H1 (cell line): Measurements from ENCODE around the gene CD96. TPM values are rescaled to one million over a fixed set of nuclear protein-coding genes. Genes with fewer than 3 reads are reported as not detected.

Experiments used
- CTCF ChIA-PET: fragments of 300-600 bp; sonication (Branson Sonifier 250); formaldehyde crosslinking; loops from one replicate; lab custom pipeline; 2021; ENCODE audit not compliant: partially characterized antibody; lab: Charles Lee
- POLR2A ChIA-PET: fragments of 300-600 bp; sonication (Branson Sonifier 250); formaldehyde crosslinking; loops from one replicate; lab custom pipeline; 2021; ENCODE audit warnings: inconsistent platforms; ENCODE audit not compliant: partially characterized antibody; lab: Charles Lee
- DNase-seq, 2 experiments: peaks; one replicate each; pipeline versions ENCODE4 v3.0.0 to v3.0.0-alpha.2; 2010 to 2022; ENCODE audit warnings: low spot score in 2 of 2, low read depth in 1 of 2, mixed read lengths in 1 of 2
- FAIRE-seq: peaks from 2 replicates; lab custom pipeline; 2011; peaks lifted over from hg19 to GRCh38; lab: Jason Lieb, UNC
- H2AFZ ChIP-seq: 2 replicates; pipeline ENCODE4 v1.8.1; 2012; ENCODE audit warnings: low read length, inconsistent platforms
- H2AK5ac ChIP-seq: 2 replicates; pipeline ENCODE4 v1.6.1; 2013; ENCODE audit warnings: low read depth, low read length
- H2BK120ac ChIP-seq: replicated peaks from 2 replicates; pipeline ENCODE3; 2013; ENCODE audit warnings: low read depth, low read length, inconsistent platforms
- H2BK12ac ChIP-seq: 2 replicates; pipeline ENCODE4 v1.6.1; 2013; ENCODE audit warnings: low read depth, low read length
- H2BK15ac ChIP-seq: 2 replicates; pipeline ENCODE4 v1.6.1; 2013; ENCODE audit warnings: low read length
- H2BK20ac ChIP-seq: 2 replicates; pipeline ENCODE4 v1.6.1; 2013; ENCODE audit warnings: low read length
- H2BK5ac ChIP-seq: 2 replicates; pipeline ENCODE4 v1.6.1; 2013; ENCODE audit warnings: low read depth, low read length
- H3K14ac ChIP-seq: 2 replicates; pipeline ENCODE4 v1.6.1; 2013; ENCODE audit warnings: inconsistent platforms; ENCODE audit not compliant: insufficient read length
- H3K18ac ChIP-seq: 2 replicates; pipeline ENCODE4 v1.6.1; 2013; ENCODE audit warnings: low read length; ENCODE audit errors: extremely low read depth
- H3K23ac ChIP-seq: 2 replicates; pipeline ENCODE4 v1.6.1; 2013; ENCODE audit warnings: inconsistent platforms; ENCODE audit not compliant: insufficient read length
- H3K23me2 ChIP-seq: 2 replicates; pipeline ENCODE4 v1.6.1; 2013; ENCODE audit warnings: low read depth, low read length
- H3K27ac ChIP-seq: 2 replicates; pipeline ENCODE4 v1.6.1; 2011; ENCODE audit warnings: low read depth, low read length, inconsistent platforms
- H3K27me3 ChIP-seq, 4 experiments: replicated peaks in 1 of 4; 1 replicate in 1 of 4; 2 replicates in 3 of 4; pipeline versions ENCODE4 v1.6.1 to v1.8.1; 2011 to 2013; ENCODE audit warnings: low read length in 3 of 4, mild to moderate bottlenecking in 3 of 4, inconsistent platforms in 2 of 4, mixed read lengths in 2 of 4, moderate library complexity in 1 of 4; ENCODE audit not compliant: control insufficient read depth in 3 of 4, insufficient read depth in 3 of 4; ENCODE audit errors: extremely low read depth in 1 of 4
- H3K36me3 ChIP-seq, 4 experiments: 2 replicates each; pipeline versions ENCODE4 v1.6.1 to v1.8.1; 2011 to 2013; ENCODE audit warnings: mild to moderate bottlenecking in 4 of 4, low read length in 3 of 4, moderate library complexity in 2 of 4, control low read depth in 1 of 4, inconsistent platforms in 1 of 4; ENCODE audit not compliant: insufficient read depth in 4 of 4, control insufficient read depth in 2 of 4
- H3K4ac ChIP-seq: replicated peaks from 2 replicates; pipeline ENCODE3; 2013; ENCODE audit warnings: low read length, low read depth, mixed read lengths, inconsistent platforms; ENCODE audit not compliant: insufficient read length
- H3K4me1 ChIP-seq, 4 experiments: replicated peaks in 1 of 4; 1 replicate in 1 of 4; 2 replicates in 3 of 4; pipeline versions ENCODE4 v1.6.1 to v1.8.1; 2011 to 2013; ENCODE audit warnings: low read length in 3 of 4, inconsistent platforms in 2 of 4, mixed read lengths in 1 of 4; ENCODE audit not compliant: insufficient read depth in 4 of 4, control insufficient read depth in 3 of 4
- H3K4me2 ChIP-seq, 2 experiments: 2 replicates each; pipeline versions ENCODE4 v1.6.1 to v1.8.1; 2011 to 2013; ENCODE audit warnings: low read depth in 2 of 2, low read length in 2 of 2, control low read depth in 1 of 2, inconsistent platforms in 1 of 2, mild to moderate bottlenecking in 1 of 2; ENCODE audit not compliant: insufficient read depth in 1 of 2
- H3K4me3 ChIP-seq, 4 experiments: fragments of 200-600, 300-600 bp in 1 of 4; sonication (generic), shearing (Covaris generic), sonication (Bioruptor Twin) in 1 of 4; 2 replicates each; pipeline versions ENCODE4 v1.5.1 to v1.8.1; 2011 to 2016; ENCODE audit warnings: low read length in 4 of 4, low read depth in 3 of 4, control low read depth in 2 of 4, inconsistent platforms in 2 of 4, mild to moderate bottlenecking in 2 of 4, mixed read lengths in 1 of 4, moderate library complexity in 1 of 4; ENCODE audit not compliant: insufficient read depth in 2 of 4; ENCODE audit errors: extremely low read depth in 1 of 4
- H3K56ac ChIP-seq: replicated peaks from 2 replicates; pipeline ENCODE3; 2013; ENCODE audit warnings: low read depth, mild to moderate bottlenecking, mixed read lengths, low read length, inconsistent platforms; ENCODE audit not compliant: insufficient read length
- H3K79me1 ChIP-seq: 2 replicates; pipeline ENCODE4 v1.6.1; 2013; ENCODE audit warnings: low read depth, low read length, control low read depth
- H3K79me2 ChIP-seq, 2 experiments: 2 replicates each; pipeline versions ENCODE4 v1.6.1 to v1.8.1; 2012 to 2013; ENCODE audit warnings: low read length in 2 of 2, mild to moderate bottlenecking in 2 of 2, inconsistent platforms in 1 of 2; ENCODE audit not compliant: insufficient read depth in 2 of 2, control insufficient read depth in 1 of 2
- H3K9ac ChIP-seq, 4 experiments: replicated peaks in 1 of 4; 1 replicate in 1 of 4; 2 replicates in 3 of 4; pipeline versions ENCODE4 v1.6.1 to v1.8.1; 2011 to 2013; ENCODE audit warnings: low read depth in 3 of 4, low read length in 3 of 4, control low read depth in 2 of 4, mild to moderate bottlenecking in 2 of 4, moderate library complexity in 2 of 4, inconsistent platforms in 1 of 4; ENCODE audit errors: extremely low read depth in 1 of 4
- H3K9me3 ChIP-seq, 2 experiments: 2 replicates each; pipeline versions ENCODE4 v1.6.1 to v1.8.1; 2012 to 2013; ENCODE audit warnings: mild to moderate bottlenecking in 2 of 2, moderate library complexity in 2 of 2, control low read depth in 1 of 2, inconsistent platforms in 1 of 2, low read depth in 1 of 2, low read length in 1 of 2, mixed read lengths in 1 of 2; ENCODE audit not compliant: insufficient read depth in 2 of 2
- H4K20me1 ChIP-seq, 2 experiments: replicated peaks in 1 of 2; 2 replicates each; pipeline versions ENCODE3 to v1.8.1; 2011 to 2013; ENCODE audit warnings: inconsistent platforms in 2 of 2, low read length in 2 of 2, mild to moderate bottlenecking in 1 of 2; ENCODE audit not compliant: insufficient read depth in 2 of 2, control insufficient read depth in 1 of 2
- H4K5ac ChIP-seq: 2 replicates; pipeline ENCODE4 v1.6.1; 2013; ENCODE audit warnings: low read length, low read depth, mixed read lengths, inconsistent platforms; ENCODE audit not compliant: insufficient read length
- H4K8ac ChIP-seq: 2 replicates; pipeline ENCODE4 v1.8.0; 2013; ENCODE audit warnings: mild to moderate bottlenecking, moderate library complexity, low read length, inconsistent platforms; ENCODE audit not compliant: insufficient read depth; ENCODE audit errors: extremely low read depth
- H4K91ac ChIP-seq: replicated peaks from 2 replicates; pipeline ENCODE3; 2013; ENCODE audit warnings: low read length, mixed read lengths, inconsistent platforms; ENCODE audit not compliant: insufficient read length
- POLR2A ChIP-seq, 2 experiments: IDR thresholded peaks; 1 replicate in 1 of 2; 2 replicates in 1 of 2; pipeline ENCODE4 v1.6.1; 2011; ENCODE audit warnings: low read depth in 2 of 2, low read length in 2 of 2, mild to moderate bottlenecking in 2 of 2; ENCODE audit errors: control extremely low read depth in 1 of 2
- RAD21 ChIP-seq, 2 experiments: IDR thresholded peaks in 1 of 2; conservative IDR thresholded peaks in 1 of 2; 2 replicates each; pipeline ENCODE4 v1.6.1; 2011; ENCODE audit warnings: low read depth in 2 of 2, low read length in 2 of 2, improper control_type of control experiment in 1 of 2, inconsistent platforms in 1 of 2, mild to moderate bottlenecking in 1 of 2, moderate library complexity in 1 of 2
- WGBS, 2 experiments: shearing (Covaris generic) in 1 of 2; methylation state at CpG; one replicate each; pipeline versions ENCODE4 v1.1.6 to v1.1.7; 2013 to 2015; ENCODE audit warnings: low lambda C conversion rate in 2 of 2, mixed read lengths in 2 of 2, inconsistent platforms in 1 of 2, low coverage in 1 of 2, missing lambda C conversion rate in 1 of 2; ENCODE audit not compliant: insufficient replicate concordance in 2 of 2, insufficient coverage in 1 of 2, insufficient read length in 1 of 2; ENCODE audit errors: extremely low coverage in 1 of 2, missing lambda C conversion rate in 1 of 2; 5-methylcytosine and 5-hydroxymethylcytosine counted together
- polyA plus RNA-seq, 7 experiments: library from polyadenylated mRNA; depleted of rRNA in 3 of 7; stranded (reverse) in 5 of 7; unstranded in 2 of 7; fragments of >200 nt in 5 of 7; fragments of 200-250 nt in 2 of 7; gene quantifications; 1 replicate in 5 of 7; 2 replicates in 1 of 7; 4 replicates in 1 of 7; pipeline versions ENCODE4 v1.2.1 to v1.2.3, GENCODE V29; 2011 to 2013; ENCODE audit warnings: missing spikeins in 2 of 7, mixed read lengths in 2 of 7
- total RNA-seq: library from RNA; stranded (reverse); fragmentation: NEBNext Ultra II Directional; extraction: Animal tissue kit (Norgen Biotek cat#: 25700); gene quantifications from 2 replicates; pipeline ENCODE4 v1.2.1, GENCODE V29; 2021
- TF ChIP-seq, protein P1 (sequence below), 3 experiments: IDR thresholded peaks; 1 replicate in 2 of 3; 2 replicates in 1 of 3; pipeline versions ENCODE4 v1.5.1 to v1.6.1; 2011; ENCODE audit warnings: low read length in 3 of 3, mild to moderate bottlenecking in 3 of 3, inconsistent platforms in 2 of 3, low read depth in 1 of 3, moderate library complexity in 1 of 3; ENCODE audit not compliant: insufficient read depth in 1 of 3; ENCODE audit errors: control extremely low read depth in 1 of 3

The CD96 gene
- total and polyA plus RNA-seq, 2 of the 8 experiments (the other 6 are each of a cell fraction or from before 2014, with no cell fraction given): not detected

DNA sequence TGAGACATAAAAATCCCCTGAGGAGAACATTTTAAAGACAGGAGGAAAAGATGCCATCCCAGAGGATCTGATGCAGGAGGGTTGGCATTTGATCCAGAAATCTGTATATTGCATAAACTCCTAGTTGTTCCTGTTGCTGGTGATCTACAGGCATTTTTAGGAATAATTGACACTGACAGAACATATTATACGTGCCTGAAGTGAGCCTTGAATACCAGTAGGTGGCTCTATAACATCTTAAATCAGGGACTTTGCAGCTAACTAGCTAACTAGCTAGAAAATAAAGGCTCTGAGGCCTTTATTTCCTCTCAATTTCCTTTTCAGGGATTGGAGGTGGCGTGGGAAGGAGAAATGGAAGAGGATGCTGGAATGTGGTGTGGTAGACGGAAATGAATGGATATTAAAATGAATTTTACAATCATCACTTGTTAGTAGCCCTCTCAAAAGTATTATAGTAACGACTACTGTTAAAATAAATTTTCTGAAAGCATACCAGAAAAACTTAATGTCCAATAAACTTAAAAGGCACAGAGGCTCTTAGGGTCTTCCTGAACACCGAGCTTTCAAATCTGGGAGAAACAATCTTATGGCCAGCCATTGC, 127.0 kb downstream of the CD96 start:
- H2BK12ac ChIP-seq: no peak overlapping the region
- H2BK15ac ChIP-seq: no peak overlapping the region
- H4K8ac ChIP-seq: no peak overlapping the region
- FAIRE-seq: no peak
- no peak overlapping the region for H3K4me3 ChIP-seq
- H3K4me1 ChIP-seq: peaks cover 0 to 2% (median 0%) of the 10 kb centered on the region in 4 experiments; a peak in 1 of 7 replicates
- POLR2A ChIA-PET: interaction anchor here (0.6 kb wide), 1 partner anchor 25 kb away, joined by 3 read pairs; no protein-coding TSS in a partner anchor
- no peak overlapping the region for H4K91ac ChIP-seq
- no peak overlapping the region for H3K4me2 ChIP-seq
- peaks cover 2% of the 10 kb centered on the region; the same call in 1 of the 2 replicates for H3K23me2 ChIP-seq
- no peak overlapping the region for H2BK120ac ChIP-seq
- H3K14ac ChIP-seq: no peak overlapping the region
- no peak overlapping the region for H2BK20ac ChIP-seq
- no peaks in the 10 kb centered on the region for H3K36me3 ChIP-seq
- H3K27ac ChIP-seq: no peak overlapping the region
- no peak overlapping the region for H3K9ac ChIP-seq
- CTCF ChIA-PET: interaction anchor here (0.6 to 1.9 kb wide), 21 partner anchors 12 to 381 kb away, joined by 3 to 10 read pairs (median 4); no protein-coding TSS in a partner anchor
- no peak overlapping the region for H2AFZ ChIP-seq
- no peak overlapping the region for H2BK5ac ChIP-seq
- H4K20me1 ChIP-seq: no peaks in the 10 kb centered on the region
- H3K79me2 ChIP-seq: no peaks in the 10 kb centered on the region
- H3K56ac ChIP-seq: no peak overlapping the region
- DNase-seq: no peak
- TF ChIP-seq RAD21 (IDR thresholded peaks at IDR 0.05 in 1 of 2, conservative IDR thresholded peaks at IDR 0.05 in 1 of 2; ENCODE audit: low read depth in 2 of 2, low read length in 2 of 2) (peak; percentile 81 to 89), POLR2A (IDR thresholded peaks at IDR 0.05; ENCODE audit: control extremely low read depth in 1 of 2, low read depth in 2 of 2, low read length in 2 of 2) (no peak)
- TF ChIP-seq, protein P1, sequence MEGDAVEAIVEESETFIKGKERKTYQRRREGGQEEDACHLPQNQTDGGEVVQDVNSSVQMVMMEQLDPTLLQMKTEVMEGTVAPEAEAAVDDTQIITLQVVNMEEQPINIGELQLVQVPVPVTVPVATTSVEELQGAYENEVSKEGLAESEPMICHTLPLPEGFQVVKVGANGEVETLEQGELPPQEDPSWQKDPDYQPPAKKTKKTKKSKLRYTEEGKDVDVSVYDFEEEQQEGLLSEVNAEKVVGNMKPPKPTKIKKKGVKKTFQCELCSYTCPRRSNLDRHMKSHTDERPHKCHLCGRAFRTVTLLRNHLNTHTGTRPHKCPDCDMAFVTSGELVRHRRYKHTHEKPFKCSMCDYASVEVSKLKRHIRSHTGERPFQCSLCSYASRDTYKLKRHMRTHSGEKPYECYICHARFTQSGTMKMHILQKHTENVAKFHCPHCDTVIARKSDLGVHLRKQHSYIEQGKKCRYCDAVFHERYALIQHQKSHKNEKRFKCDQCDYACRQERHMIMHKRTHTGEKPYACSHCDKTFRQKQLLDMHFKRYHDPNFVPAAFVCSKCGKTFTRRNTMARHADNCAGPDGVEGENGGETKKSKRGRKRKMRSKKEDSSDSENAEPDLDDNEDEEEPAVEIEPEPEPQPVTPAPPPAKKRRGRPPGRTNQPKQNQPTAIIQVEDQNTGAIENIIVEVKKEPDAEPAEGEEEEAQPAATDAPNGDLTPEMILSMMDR (IDR thresholded peaks at IDR 0.05; ENCODE audit: control extremely low read depth in 1 of 3, insufficient read depth in 1 of 3, low read depth in 1 of 3, low read length in 3 of 3): peak in 2 of 3 experiments; percentile 65 to 75; a peak in 3 of 4 replicates
- H3K4ac ChIP-seq: no peak overlapping the region
- H3K27me3 ChIP-seq: peaks cover 0 to 9% (median 6%) of the 10 kb centered on the region in 4 experiments; a peak in 6 of 7 replicates
- 56% methylated on average over 5 of the region's 5 CpGs; no CpG with 5 or more reads in 1 of the 2 experiments for WGBS, 2 experiments
- H4K5ac ChIP-seq: no peak overlapping the region
- no peaks in the 10 kb centered on the region; a peak in 1 of 4 replicates for H3K9me3 ChIP-seq
- H3K18ac ChIP-seq: no peak overlapping the region
- no peak overlapping the region for H3K23ac ChIP-seq
- no peaks in the 10 kb centered on the region for H3K79me1 ChIP-seq
- H2AK5ac ChIP-seq: no peak overlapping the region
